Inferior parietal cortex (tissue), 1 donor: ENCODE results near the gene AGAP3.
"Not testable (repeated sequence)": the region's sequence is repeated elsewhere in the genome, so short reads cannot be mapped to it uniquely, and the experiment has no call there.

Source experiments
- DNase-seq: peaks from one replicate; pipeline ENCODE4 v3.0.0-alpha.2; 2016; ENCODE audit errors: extremely low spot score

The AGAP3 gene

GRCh38 chr7:151085691-151086620, at the start of gene AGAP3:
TSS of gene AGAP3 (plus strand) at chr7:151086475. CDS start at chr7:151086742, 267 bp downstream.
- no peak for DNase-seq

GRCh38 chr7:151038951-151039849, 47.1 kb upstream of the AGAP3 start:
- DNase-seq, result peak; percentile 65

GRCh38 chr7:151039850-151040548, 46.3 kb upstream of the AGAP3 start:
- no peak for DNase-seq

GRCh38 chr7:151040616-151041375, 45.5 kb upstream of the AGAP3 start:
- no peak for DNase-seq

- DNase-seq, result not testable (repeated sequence)
Measured at GRCh38 chr7:151043449-151043848, 42.8 kb upstream of the AGAP3 start.

- no peak for DNase-seq
Measured at GRCh38 chr7:151043959-151044358, 42.3 kb upstream of the AGAP3 start.

- DNase-seq, result no peak
Measured at GRCh38 chr7:151045262-151045661, 41.0 kb upstream of the AGAP3 start.

GRCh38 chr7:151045967-151046366, 40.3 kb upstream of the AGAP3 start:
- no peak for DNase-seq

GRCh38 chr7:151046603-151047573, 39.4 kb upstream of the AGAP3 start:
- no peak for DNase-seq

GRCh38 chr7:151047976-151048815, 38.1 kb upstream of the AGAP3 start, which contains the start of gene ASIC3:
TSS of gene ASIC3 (plus strand) at chr7:151048531. CDS start at chr7:151048886, 355 bp downstream.
- no peak for DNase-seq

- DNase-seq, result no peak
Measured at GRCh38 chr7:151048911-151049463, 37.3 kb upstream of the AGAP3 start.

- no peak for DNase-seq
Measured at GRCh38 chr7:151051108-151051507, 35.2 kb upstream of the AGAP3 start.

GRCh38 chr7:151053096-151053495, 33.2 kb upstream of the AGAP3 start:
- no peak for DNase-seq

- DNase-seq, result no peak
Measured at GRCh38 chr7:151053751-151054150, 32.5 kb upstream of the AGAP3 start.

GRCh38 chr7:151056283-151056665, 30.0 kb upstream of the AGAP3 start:
- DNase-seq, result no peak

- no peak for DNase-seq
Measured at GRCh38 chr7:151056666-151057505, 29.4 kb upstream of the AGAP3 start.

- DNase-seq, result no peak
Measured at GRCh38 chr7:151057506-151057988, 28.7 kb upstream of the AGAP3 start, which contains the start of gene CDK5. TSS of gene CDK5 (minus strand) at chr7:151057897. CDS start at chr7:151057848, 49 bp downstream.
